Measurements from ENCODE around the gene ZNF416.

Gene ZNF416
- total RNA-seq, result 3.9 to 7.2 (median 4.5) reads per million in 3 donors

GRCh38 chr19:57578487-57579205, at the start of gene ZNF416:
TSS of gene ZNF416 (minus strand) at chr19:57578911. CDS start at chr19:57578704, 207 bp downstream.
- Histone ChIP-seq H3K27ac (ENCODE audit: insufficient read depth, low read length, poor library complexity, severe bottlenecking) (peak within 1 kb of the TSS; percentile 73), H3K27me3 (replicated peaks; ENCODE audit: control insufficient read depth, insufficient read depth, low read length, poor library complexity, severe bottlenecking) (no peaks in the 10 kb centered on the region), H3K9me3 (ENCODE audit: control insufficient read depth, low read length) (peaks cover 33% of the 10 kb centered on the region), H3K4me1 (ENCODE audit: control insufficient read depth, insufficient read depth, low read length, poor library complexity, severe bottlenecking) (peaks cover 2% of the 10 kb centered on the region), H3K36me3 (ENCODE audit: control insufficient read depth, insufficient read depth, low read length) (peaks cover 34% of the 10 kb centered on the region), H3K4me3 (ENCODE audit: insufficient read depth, low read depth, low read length, poor library complexity, severe bottlenecking) (peak within 1 kb of the TSS; percentile 94)
- peak; percentile 92 to 94 (median 93) for DNase-seq

GRCh38 chr19:57623091-57623490, 44.4 kb upstream of the ZNF416 start:
- no peak overlapping the region for H3K27ac ChIP-seq (ENCODE audit: insufficient read depth, low read length, poor library complexity, severe bottlenecking)

GRCh38 chr19:57620673-57621348, 42.1 kb upstream of the ZNF416 start:
- H3K4me3 ChIP-seq (ENCODE audit: insufficient read depth, low read depth, low read length, poor library complexity, severe bottlenecking), result no peak overlapping the region
- H3K4me1 ChIP-seq (ENCODE audit: control insufficient read depth, insufficient read depth, low read length, poor library complexity, severe bottlenecking), result no peaks in the 10 kb centered on the region
- no peaks in the 10 kb centered on the region for H3K27me3 ChIP-seq (replicated peaks; ENCODE audit: control insufficient read depth, insufficient read depth, low read length, poor library complexity, severe bottlenecking)
- no peak for DNase-seq
- H3K27ac ChIP-seq (ENCODE audit: insufficient read depth, low read length, poor library complexity, severe bottlenecking), result no peak overlapping the region
- peaks cover 63% of the 10 kb centered on the region for H3K36me3 ChIP-seq (ENCODE audit: control insufficient read depth, insufficient read depth, low read length)
- peaks cover 93% of the 10 kb centered on the region for H3K9me3 ChIP-seq (ENCODE audit: control insufficient read depth, low read length)

More at GRCh38 chr19:57623091-57623490, 44.4 kb upstream of the ZNF416 start:
- no peak for DNase-seq
- Histone ChIP-seq H3K4me3 (ENCODE audit: insufficient read depth, low read depth, low read length, poor library complexity, severe bottlenecking) (no peak overlapping the region), H3K9me3 (ENCODE audit: control insufficient read depth, low read length) (peaks cover 72% of the 10 kb centered on the region), H3K36me3 (ENCODE audit: control insufficient read depth, insufficient read depth, low read length) (peaks cover 40% of the 10 kb centered on the region), H3K4me1 (ENCODE audit: control insufficient read depth, insufficient read depth, low read length, poor library complexity, severe bottlenecking) (no peaks in the 10 kb centered on the region), H3K27me3 (replicated peaks; ENCODE audit: control insufficient read depth, insufficient read depth, low read length, poor library complexity, severe bottlenecking) (no peaks in the 10 kb centered on the region)

GRCh38 chr19:57615346-57615745, 36.6 kb upstream of the ZNF416 start:
- no peak for DNase-seq
- H3K27ac ChIP-seq (ENCODE audit: insufficient read depth, low read length, poor library complexity, severe bottlenecking), result no peak overlapping the region
- H3K36me3 ChIP-seq (ENCODE audit: control insufficient read depth, insufficient read depth, low read length), result peaks cover 51% of the 10 kb centered on the region
- H3K27me3 ChIP-seq (replicated peaks; ENCODE audit: control insufficient read depth, insufficient read depth, low read length, poor library complexity, severe bottlenecking), result no peaks in the 10 kb centered on the region
- peaks cover 49% of the 10 kb centered on the region for H3K9me3 ChIP-seq (ENCODE audit: control insufficient read depth, low read length)
- no peak overlapping the region for H3K4me3 ChIP-seq (ENCODE audit: insufficient read depth, low read depth, low read length, poor library complexity, severe bottlenecking)
- peaks cover 12% of the 10 kb centered on the region for H3K4me1 ChIP-seq (ENCODE audit: control insufficient read depth, insufficient read depth, low read length, poor library complexity, severe bottlenecking)

- H3K36me3 ChIP-seq (ENCODE audit: control insufficient read depth, insufficient read depth, low read length), result peaks cover 39% of the 10 kb centered on the region
- DNase-seq, result peak; percentile 70 to 79 (median 75)
- H3K9me3 ChIP-seq (ENCODE audit: control insufficient read depth, low read length), result peaks cover 37% of the 10 kb centered on the region
- peaks cover 12% of the 10 kb centered on the region for H3K4me1 ChIP-seq (ENCODE audit: control insufficient read depth, insufficient read depth, low read length, poor library complexity, severe bottlenecking)
- peak within 1 kb of the TSS; percentile 65 for H3K27ac ChIP-seq (ENCODE audit: insufficient read depth, low read length, poor library complexity, severe bottlenecking)
- peak within 1 kb of the TSS; percentile 98 for H3K4me3 ChIP-seq (ENCODE audit: insufficient read depth, low read depth, low read length, poor library complexity, severe bottlenecking)
- H3K27me3 ChIP-seq (replicated peaks; ENCODE audit: control insufficient read depth, insufficient read depth, low read length, poor library complexity, severe bottlenecking), result no peaks in the 10 kb centered on the region
These were observed 35.4 kb upstream of the ZNF416 start, which contains the start of gene ZNF134 for GRCh38 chr19:57613941-57614743. TSS of gene ZNF134 (plus strand) at chr19:57614242. CDS start at chr19:57619469, 5,227 bp downstream.

- Histone ChIP-seq H3K9me3 (ENCODE audit: control insufficient read depth, low read length) (peaks cover 24% of the 10 kb centered on the region), H3K4me3 (ENCODE audit: insufficient read depth, low read depth, low read length, poor library complexity, severe bottlenecking) (no peak overlapping the region)
- DNase-seq, result no peak
These were observed 32.4 kb upstream of the ZNF416 start for GRCh38 chr19:57611113-57611512.

GRCh38 chr19:57606931-57607330, 28.2 kb upstream of the ZNF416 start:
- Histone ChIP-seq H3K27me3 (replicated peaks; ENCODE audit: control insufficient read depth, insufficient read depth, low read length, poor library complexity, severe bottlenecking) (no peaks in the 10 kb centered on the region), H3K36me3 (ENCODE audit: control insufficient read depth, insufficient read depth, low read length) (peaks cover 31% of the 10 kb centered on the region), H3K27ac (ENCODE audit: insufficient read depth, low read length, poor library complexity, severe bottlenecking) (no peak overlapping the region), H3K9me3 (ENCODE audit: control insufficient read depth, low read length) (peaks cover 27% of the 10 kb centered on the region), H3K4me3 (ENCODE audit: insufficient read depth, low read depth, low read length, poor library complexity, severe bottlenecking) (no peak overlapping the region), H3K4me1 (ENCODE audit: control insufficient read depth, insufficient read depth, low read length, poor library complexity, severe bottlenecking) (no peaks in the 10 kb centered on the region)
- DNase-seq, result no peak

More at GRCh38 chr19:57611113-57611512, 32.4 kb upstream of the ZNF416 start:
- peaks cover 12% of the 10 kb centered on the region for H3K4me1 ChIP-seq (ENCODE audit: control insufficient read depth, insufficient read depth, low read length, poor library complexity, severe bottlenecking)
- peaks cover 11% of the 10 kb centered on the region for H3K36me3 ChIP-seq (ENCODE audit: control insufficient read depth, insufficient read depth, low read length)
- H3K27me3 ChIP-seq (replicated peaks; ENCODE audit: control insufficient read depth, insufficient read depth, low read length, poor library complexity, severe bottlenecking), result no peaks in the 10 kb centered on the region
- no peak overlapping the region for H3K27ac ChIP-seq (ENCODE audit: insufficient read depth, low read length, poor library complexity, severe bottlenecking)

GRCh38 chr19:57599761-57600383, 21.2 kb upstream of the ZNF416 start, which contains the start of gene ZNF530:
TSS of gene ZNF530 (plus strand) at chr19:57599885. CDS start at chr19:57604346, 4,461 bp downstream.
- peak; percentile 56 to 74 (median 68) for DNase-seq
- Histone ChIP-seq H3K4me3 (ENCODE audit: insufficient read depth, low read depth, low read length, poor library complexity, severe bottlenecking) (peak within 1 kb of the TSS; percentile 77), H3K4me1 (ENCODE audit: control insufficient read depth, insufficient read depth, low read length, poor library complexity, severe bottlenecking) (peaks cover 4% of the 10 kb centered on the region), H3K27ac (ENCODE audit: insufficient read depth, low read length, poor library complexity, severe bottlenecking) (no peak within 1 kb of the TSS), H3K27me3 (replicated peaks; ENCODE audit: control insufficient read depth, insufficient read depth, low read length, poor library complexity, severe bottlenecking) (no peaks in the 10 kb centered on the region), H3K9me3 (ENCODE audit: control insufficient read depth, low read length) (peaks cover 10% of the 10 kb centered on the region), H3K36me3 (ENCODE audit: control insufficient read depth, insufficient read depth, low read length) (peaks cover 16% of the 10 kb centered on the region)

GRCh38 chr19:57599377-57599760, 20.7 kb upstream of the ZNF416 start:
- Histone ChIP-seq H3K36me3 (ENCODE audit: control insufficient read depth, insufficient read depth, low read length) (peaks cover 11% of the 10 kb centered on the region), H3K27ac (ENCODE audit: insufficient read depth, low read length, poor library complexity, severe bottlenecking) (no peak overlapping the region), H3K4me3 (ENCODE audit: insufficient read depth, low read depth, low read length, poor library complexity, severe bottlenecking) (peak overlapping the region; percentile 77), H3K9me3 (ENCODE audit: control insufficient read depth, low read length) (peaks cover 10% of the 10 kb centered on the region), H3K27me3 (replicated peaks; ENCODE audit: control insufficient read depth, insufficient read depth, low read length, poor library complexity, severe bottlenecking) (no peaks in the 10 kb centered on the region), H3K4me1 (ENCODE audit: control insufficient read depth, insufficient read depth, low read length, poor library complexity, severe bottlenecking) (peaks cover 4% of the 10 kb centered on the region)
- no peak for DNase-seq

Measured in effector memory CD4-positive, alpha-beta T cell (primary cell).